Psoas muscle (tissue), 8 donors: ENCODE measurements around the gene CEP20. TPM values are rescaled to one million over a fixed set of nuclear protein-coding genes. Genes with fewer than 3 reads are reported as not detected.
A peak's percentile ranks its signal among the peaks of the same experiment; 100 is the strongest.

Experiments
- ATAC-seq, 4 donors: fragments of 200-7000 bp; cut with Tn5 transposase; one replicate each; pipeline ENCODE4 v1.9.1; 2020; ENCODE audit warnings: moderate library complexity in 3 of 4, mild to moderate bottlenecking in 2 of 4
- DNase-seq, 2 donors: peaks; one replicate each; pipeline ENCODE4 v3.0.0-alpha.2; 2020
- H3K27ac ChIP-seq: fragments of 200-600 bp; one replicate; pipeline ENCODE4 v1.8.0; 2022
- H3K27me3 ChIP-seq, 3 donors: fragments of 200-600 bp in 1 of 3; one replicate each; pipeline versions ENCODE4 v1.6.1 to v1.8.0; 2013 to 2022; ENCODE audit warnings: low read length in 2 of 3, mild to moderate bottlenecking in 2 of 3, moderate library complexity in 1 of 3; ENCODE audit not compliant: insufficient read depth in 3 of 3
- H3K36me3 ChIP-seq, 2 donors: fragments of 200-600 bp in 1 of 2; one replicate each; pipeline versions ENCODE4 v1.6.1 to v1.8.0; 2013 to 2022; ENCODE audit warnings: low read depth in 1 of 2, mild to moderate bottlenecking in 1 of 2, moderate library complexity in 1 of 2; ENCODE audit not compliant: insufficient read depth in 1 of 2
- H3K4me1 ChIP-seq: fragments of 200-600 bp; one replicate; pipeline ENCODE4 v1.8.0; 2022
- H3K4me3 ChIP-seq: fragments of 200-600 bp; one replicate; pipeline ENCODE4 v1.8.0; 2022; ENCODE audit warnings: mild to moderate bottlenecking
- H3K9me3 ChIP-seq: fragments of 200-600 bp; one replicate; pipeline ENCODE4 v1.8.0; 2022
- WGBS, 3 donors: extraction: QIAGEN DNeasy Blood & Tissue Kit; methylation state at CpG; one replicate each; pipeline versions ENCODE4 v1.1.6 to v1.1.7; 2013; 5-methylcytosine and 5-hydroxymethylcytosine counted together
- intact Hi-C, 2 donors: fragments of 100-400 bp; cut with DNase I; formaldehyde crosslinking; loops; one replicate each; pipeline versions ENCODE4 v1.11.0 to v1.14.2; 2022
- polyA plus RNA-seq, 3 donors: library from polyadenylated mRNA; stranded (reverse); fragments of 200-250 nt; gene quantifications; one replicate each; pipeline ENCODE4 v1.2.3, GENCODE V29; 2013
- total RNA-seq, 4 donors: library from RNA; stranded (reverse); fragmentation: NEBNext Ultra II Directional in 2 of 4; extraction: Animal tissue kit (Norgen Biotek cat#: 25700) in 2 of 4; gene quantifications; one replicate each; pipeline versions ENCODE4 v1.2.1 to v1.2.4, GENCODE V29; 2021 to 2023
- TF ChIP-seq, protein P1 (sequence below): fragments of 200-600 bp; IDR thresholded peaks from one replicate; pipeline ENCODE4 v1.8.0; 2022; ENCODE audit warnings: antibody characterized with exemption
- donor health status: healthy with polysubstance abuse.
- donor health status: DM: no; HTN: no; CAD: no; lungs with moderate emphysema.
- donor health status: Bipolar disorder and iron deficiency.
- donor health status: healthy.
- donor health status: DM: yes; HTN: yes; CAD: no.
- donor health status: DM: no; HTN: no; CAD: no.
- donor health status: DM: no; HTN: no; CAD: no.
- donor health status: DM: yes; HTN: yes; CAD: no.

CEP20 gene
- total and polyA plus RNA-seq, 7 donors, result 33.0 to 98.9 (median 49.6) TPM

DNA sequence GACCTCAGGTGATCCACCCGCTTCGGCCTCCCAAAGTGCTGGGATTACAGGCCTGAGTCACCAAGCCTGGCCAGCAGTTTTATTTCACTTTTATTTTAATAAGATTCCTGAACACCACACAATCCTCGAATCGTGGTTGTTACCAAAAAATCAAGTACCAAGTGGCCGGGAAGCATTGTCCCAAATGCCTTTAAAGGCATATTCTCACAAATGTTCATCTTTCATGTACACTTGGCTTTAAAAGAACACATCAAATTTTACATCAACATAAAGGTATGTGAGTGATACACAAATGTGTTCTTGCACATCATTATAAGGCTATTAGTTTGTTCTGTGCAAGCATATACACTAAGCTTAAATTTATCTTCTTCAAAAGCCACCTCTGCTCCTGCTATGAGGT, 23.5 kb downstream of the CEP20 start:
- TF ChIP-seq, protein P1, sequence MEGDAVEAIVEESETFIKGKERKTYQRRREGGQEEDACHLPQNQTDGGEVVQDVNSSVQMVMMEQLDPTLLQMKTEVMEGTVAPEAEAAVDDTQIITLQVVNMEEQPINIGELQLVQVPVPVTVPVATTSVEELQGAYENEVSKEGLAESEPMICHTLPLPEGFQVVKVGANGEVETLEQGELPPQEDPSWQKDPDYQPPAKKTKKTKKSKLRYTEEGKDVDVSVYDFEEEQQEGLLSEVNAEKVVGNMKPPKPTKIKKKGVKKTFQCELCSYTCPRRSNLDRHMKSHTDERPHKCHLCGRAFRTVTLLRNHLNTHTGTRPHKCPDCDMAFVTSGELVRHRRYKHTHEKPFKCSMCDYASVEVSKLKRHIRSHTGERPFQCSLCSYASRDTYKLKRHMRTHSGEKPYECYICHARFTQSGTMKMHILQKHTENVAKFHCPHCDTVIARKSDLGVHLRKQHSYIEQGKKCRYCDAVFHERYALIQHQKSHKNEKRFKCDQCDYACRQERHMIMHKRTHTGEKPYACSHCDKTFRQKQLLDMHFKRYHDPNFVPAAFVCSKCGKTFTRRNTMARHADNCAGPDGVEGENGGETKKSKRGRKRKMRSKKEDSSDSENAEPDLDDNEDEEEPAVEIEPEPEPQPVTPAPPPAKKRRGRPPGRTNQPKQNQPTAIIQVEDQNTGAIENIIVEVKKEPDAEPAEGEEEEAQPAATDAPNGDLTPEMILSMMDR, result no peak
- no peaks in the 10 kb centered on the region for H3K4me1 ChIP-seq
- 82 to 85% (median 83%) methylated on average over 5 of the region's 5 CpGs for WGBS, 3 donors
- no peaks in the 10 kb centered on the region for H3K9me3 ChIP-seq
- peaks cover 3 to 51% of the 10 kb centered on the region in 2 donors for H3K36me3 ChIP-seq
- no peak overlapping the region for H3K27ac ChIP-seq
- intact Hi-C loops, result no loop called here
- H3K27me3 ChIP-seq, result no peaks in the 10 kb centered on the region
- no peak for DNase-seq
- H3K4me3 ChIP-seq, result no peak overlapping the region
- no peak for ATAC-seq

DNA sequence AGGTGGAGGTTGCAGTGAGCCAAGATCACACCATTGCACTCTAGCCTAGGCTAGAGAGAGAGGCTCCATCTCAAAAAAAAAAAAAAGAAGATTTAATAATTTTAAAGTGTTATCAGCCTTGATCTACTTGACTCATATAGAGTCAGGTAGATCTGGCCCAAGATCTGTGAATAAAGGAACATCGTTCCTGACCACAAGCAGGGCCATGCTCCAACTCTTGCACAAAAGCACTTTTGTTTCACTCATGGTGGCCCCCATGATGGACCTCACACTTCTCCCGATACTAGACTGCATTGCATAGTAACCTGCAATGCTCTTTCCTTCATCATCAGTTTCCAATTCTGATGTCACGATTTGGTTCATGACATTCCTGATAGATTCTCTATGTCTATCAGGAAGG, 26.4 kb downstream of the CEP20 start:
- H3K4me1 ChIP-seq, result peaks cover 9% of the 10 kb centered on the region

DNA sequence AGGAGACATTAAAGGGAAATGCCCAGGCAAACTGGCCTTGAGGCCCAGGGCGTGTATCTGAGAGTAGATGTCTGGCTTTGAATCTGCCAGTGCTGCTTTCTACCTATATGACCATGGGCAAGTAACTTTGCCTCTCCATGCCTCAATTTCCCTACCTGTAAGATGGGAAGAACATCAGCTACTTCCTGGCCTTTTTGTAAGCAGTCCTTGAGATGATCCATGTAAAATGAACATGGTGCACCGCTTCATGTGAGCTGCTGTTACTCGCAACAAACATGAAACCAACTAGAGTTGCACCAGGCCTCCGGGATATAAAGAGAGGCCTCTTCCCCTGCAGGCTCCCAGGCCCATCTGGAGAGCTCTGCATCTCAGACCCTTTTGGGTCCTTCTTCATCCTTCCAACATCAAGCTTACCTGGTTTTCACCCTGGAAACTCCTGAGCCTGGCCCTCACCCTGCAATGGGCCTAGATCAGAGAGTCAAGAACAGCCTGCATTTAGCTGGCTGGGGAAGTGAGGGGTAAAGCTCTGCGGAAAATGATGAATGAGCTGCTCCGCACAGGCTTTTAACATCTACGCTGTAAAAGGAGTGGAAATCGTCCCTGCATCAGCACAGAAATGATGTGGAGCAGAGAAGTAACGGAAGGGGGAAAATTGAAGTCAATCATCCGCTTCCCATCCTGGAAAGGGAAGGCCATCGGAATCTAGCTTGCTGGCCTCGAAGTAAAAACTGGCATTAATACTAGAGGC, 29.3 kb downstream of the CEP20 start:
- TF ChIP-seq, protein P1, result no peak
- no peak for DNase-seq
- H3K4me1 ChIP-seq, result peaks cover 15% of the 10 kb centered on the region
- intact Hi-C loops, result loop anchor here in 1 of 2 donors (5.0 kb wide), 1 partner anchor 268 kb away; no protein-coding TSS in a partner anchor
- H3K27me3 ChIP-seq, result peaks cover 0 to 13% (median 4%) of the 10 kb centered on the region in 3 donors
- H3K9me3 ChIP-seq, result no peaks in the 10 kb centered on the region
- WGBS, 3 donors, result 91 to 95% (median 95%) methylated on average over 12 of the region's 12 CpGs
- H3K4me3 ChIP-seq, result no peak overlapping the region
- no peak for ATAC-seq
- no peaks in the 10 kb centered on the region for H3K36me3 ChIP-seq
- H3K27ac ChIP-seq, result no peak overlapping the region

More for the DNA sequence above, 26.4 kb downstream of the CEP20 start:
- 80 to 84% (median 84%) methylated on average over 3 of the region's 3 CpGs for WGBS, 3 donors
- no peak overlapping the region for H3K4me3 ChIP-seq
- ATAC-seq, result no peak
- no peak overlapping the region for H3K27ac ChIP-seq
- H3K9me3 ChIP-seq, result no peaks in the 10 kb centered on the region
- DNase-seq, result no peak
- peaks cover 0 to 22% of the 10 kb centered on the region in 2 donors for H3K36me3 ChIP-seq
- peaks cover 0 to 10% (median under 1%) of the 10 kb centered on the region in 3 donors for H3K27me3 ChIP-seq
- intact Hi-C loops, result no loop called here
- TF ChIP-seq, protein P1, result no peak

DNA sequence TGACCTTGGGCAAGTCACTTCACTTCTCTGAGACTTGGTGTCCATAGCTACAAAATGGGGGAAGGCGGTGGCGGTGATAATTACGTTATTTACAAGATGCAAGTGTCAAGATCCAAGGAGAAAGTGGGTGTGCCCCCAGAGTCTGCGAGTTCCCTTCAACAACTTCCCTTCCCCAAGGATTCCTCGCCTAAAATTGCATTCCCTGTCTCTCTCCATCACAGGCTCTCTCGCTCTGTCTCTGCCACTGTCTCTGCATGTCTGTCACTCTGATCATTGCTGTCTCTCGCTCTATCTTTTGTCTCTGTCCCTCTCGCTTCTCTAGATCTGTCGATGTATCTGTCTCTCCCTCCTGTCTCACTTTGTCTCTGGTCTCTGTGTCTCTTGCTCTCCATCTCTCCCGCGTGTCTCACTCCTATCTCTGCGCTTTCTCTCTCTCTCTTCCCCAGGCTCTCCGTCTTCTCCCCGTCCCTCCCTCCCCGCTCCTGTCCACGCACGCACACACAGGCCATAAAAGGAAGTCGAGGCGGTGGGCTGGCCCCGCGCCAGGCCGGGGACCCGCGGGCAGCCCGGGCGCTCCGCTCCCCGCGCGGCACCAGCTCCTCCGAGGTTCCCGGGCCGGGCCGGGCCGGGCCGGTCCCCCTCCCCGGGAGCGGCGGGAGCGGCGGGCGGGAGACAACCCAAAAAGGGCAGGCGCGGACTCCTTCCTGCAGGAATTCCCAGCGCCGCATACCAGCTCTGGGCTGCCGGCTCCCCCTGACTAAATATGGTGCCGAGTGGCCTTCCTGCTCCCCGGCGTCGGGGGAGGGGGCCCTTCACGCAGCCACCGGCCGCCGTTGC, 30.5 kb downstream of the CEP20 start:
- 2% methylated on average over 42 to 55 of the region's 55 CpGs for whole genome bisulfite sequencing, 3 donors

More for the DNA sequence above, 30.5 kb downstream of the CEP20 start:
- DNase-seq, result peak; percentile 26 to 56
- H3K27me3 ChIP-seq, result peaks cover 0 to 13% (median 4%) of the 10 kb centered on the region in 3 donors
- peak; percentile 29 to 51 (median 45) for ATAC-seq
- H3K9me3 ChIP-seq, result no peaks in the 10 kb centered on the region
- H3K4me3 ChIP-seq, result peak overlapping the region; percentile 61
- no peaks in the 10 kb centered on the region for H3K36me3 ChIP-seq
- peak overlapping the region; percentile 21 for H3K27ac ChIP-seq
- H3K4me1 ChIP-seq, result peaks cover 15% of the 10 kb centered on the region
- TF ChIP-seq, protein P1, result no peak
- intact Hi-C loops, result loop anchor here in 1 of 2 donors (5.0 kb wide), 1 partner anchor 269 kb away; no protein-coding TSS in a partner anchor
